ENCODE data around the gene GPR146.

GPR146 gene

GRCh38 chr7:1050956-1051690 is 6.8 kb downstream of the GPR146 start:
- Histone ChIP-seq H3K9me3 (ENCODE audit: control insufficient read depth, insufficient read depth, low read length) (no peaks in the 10 kb centered on the region), H3K9ac (ENCODE audit: low read depth, low read length) (no peak overlapping the region), H3K4me1 (ENCODE audit: insufficient read depth, low read length) (peaks cover 9% of the 10 kb centered on the region; the same call in 1 of the 2 replicates), H3K36me3 (ENCODE audit: insufficient read depth, low read length) (no peaks in the 10 kb centered on the region)

- no peak overlapping the region for H3K9ac ChIP-seq (ENCODE audit: low read depth, low read length)
- H3K9me3 ChIP-seq (ENCODE audit: control insufficient read depth, insufficient read depth, low read length) = no peaks in the 10 kb centered on the region
- H3K4me1 ChIP-seq (ENCODE audit: insufficient read depth, low read length) = peaks cover 9% of the 10 kb centered on the region; the same call in 1 of the 2 replicates
- H3K36me3 ChIP-seq (ENCODE audit: insufficient read depth, low read length) = no peaks in the 10 kb centered on the region
Measured at GRCh38 chr7:1052031-1052818, 7.9 kb downstream of the GPR146 start.

GRCh38 chr7:1053002-1053411 is 8.7 kb downstream of the GPR146 start:
- no peaks in the 10 kb centered on the region; the same call in 1 of the 2 replicates for H3K36me3 ChIP-seq (ENCODE audit: insufficient read depth, low read length)
- H3K9ac ChIP-seq (ENCODE audit: low read depth, low read length) = no peak overlapping the region
- H3K4me1 ChIP-seq (ENCODE audit: insufficient read depth, low read length) = peaks cover 9% of the 10 kb centered on the region; the same call in 1 of the 2 replicates
- H3K9me3 ChIP-seq (ENCODE audit: control insufficient read depth, insufficient read depth, low read length) = no peaks in the 10 kb centered on the region

GRCh38 chr7:1053816-1054370 is 9.5 kb downstream of the GPR146 start:
- Histone ChIP-seq H3K4me1 (ENCODE audit: insufficient read depth, low read length) (peaks cover 9% of the 10 kb centered on the region; the same call in 1 of the 2 replicates), H3K36me3 (ENCODE audit: insufficient read depth, low read length) (no peaks in the 10 kb centered on the region; the same call in 1 of the 2 replicates), H3K9me3 (ENCODE audit: control insufficient read depth, insufficient read depth, low read length) (no peaks in the 10 kb centered on the region), H3K9ac (ENCODE audit: low read depth, low read length) (no peak overlapping the region)

DNA sequence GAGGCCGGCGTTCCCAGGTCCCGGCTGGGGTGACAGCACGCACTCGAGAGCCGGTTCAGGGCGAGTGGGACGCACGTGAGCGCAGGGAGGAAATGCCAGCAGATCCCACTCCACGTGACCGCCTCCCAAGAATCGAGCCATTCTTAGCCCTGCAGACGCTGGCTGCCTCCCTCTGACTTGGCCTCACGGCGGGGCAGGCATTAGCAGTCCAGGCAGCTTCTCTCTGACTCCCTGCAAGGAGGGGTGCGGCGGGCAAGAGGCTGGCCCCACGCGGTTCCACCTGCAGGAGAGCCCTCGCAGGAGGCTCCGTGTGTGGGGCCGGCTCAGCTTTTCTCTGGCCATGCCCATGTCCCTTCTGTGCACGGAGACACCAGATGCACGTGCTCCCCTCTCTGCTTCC is 10.1 kb downstream of the GPR146 start:
- H3K9me3 ChIP-seq (ENCODE audit: control insufficient read depth, insufficient read depth, low read length) = no peaks in the 10 kb centered on the region
- H3K4me1 ChIP-seq (ENCODE audit: insufficient read depth, low read length) = peaks cover 9% of the 10 kb centered on the region; the same call in 1 of the 2 replicates
- H3K9ac ChIP-seq (ENCODE audit: low read depth, low read length) = no peak overlapping the region
- H3K36me3 ChIP-seq (ENCODE audit: insufficient read depth, low read length) = no peaks in the 10 kb centered on the region; the same call in 1 of the 2 replicates

DNA sequence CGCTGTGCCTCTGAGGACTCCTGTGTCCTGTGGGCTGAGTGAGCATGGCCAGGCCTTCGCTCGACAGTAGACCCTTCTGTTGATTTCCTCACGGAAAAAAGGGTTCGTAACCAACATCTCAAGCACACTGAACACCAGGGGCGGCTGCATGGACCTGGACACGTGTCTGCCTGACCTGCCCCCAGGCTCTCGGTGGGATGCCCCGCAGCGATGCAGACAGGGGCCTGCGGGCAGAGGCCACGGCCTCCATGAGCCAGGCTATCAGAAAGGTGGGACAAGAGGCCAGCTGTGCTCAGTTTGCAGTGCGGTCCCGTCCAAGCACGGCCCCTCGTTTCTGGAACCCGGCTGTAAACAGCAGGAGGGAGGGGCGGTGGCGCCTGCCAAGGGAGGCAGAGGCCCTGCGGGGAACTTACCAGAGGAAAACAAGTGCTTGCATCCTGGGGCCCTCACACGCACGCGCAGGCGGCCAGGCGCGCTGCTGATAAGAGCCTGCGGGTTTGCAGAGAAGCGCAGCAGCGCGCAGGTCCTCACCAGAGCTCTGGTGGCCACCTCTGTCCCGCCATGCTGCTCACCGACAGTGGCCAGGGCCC is 10.6 kb downstream of the GPR146 start:
- Histone ChIP-seq H3K9me3 (ENCODE audit: control insufficient read depth, insufficient read depth, low read length) (no peaks in the 10 kb centered on the region), H3K9ac (ENCODE audit: low read depth, low read length) (no peak overlapping the region), H3K4me1 (ENCODE audit: insufficient read depth, low read length) (peaks cover 9% of the 10 kb centered on the region; the same call in 1 of the 2 replicates), H3K36me3 (ENCODE audit: insufficient read depth, low read length) (no peaks in the 10 kb centered on the region; the same call in 1 of the 2 replicates)

- Histone ChIP-seq H3K36me3 (ENCODE audit: insufficient read depth, low read length) (no peaks in the 10 kb centered on the region; the same call in 1 of the 2 replicates), H3K9me3 (ENCODE audit: control insufficient read depth, insufficient read depth, low read length) (no peaks in the 10 kb centered on the region), H3K9ac (ENCODE audit: low read depth, low read length) (no peak overlapping the region), H3K4me1 (ENCODE audit: insufficient read depth, low read length) (peaks cover 11% of the 10 kb centered on the region; the same call in 1 of the 2 replicates)
Measured at GRCh38 chr7:1055491-1055955, 11.2 kb downstream of the GPR146 start.

DNA sequence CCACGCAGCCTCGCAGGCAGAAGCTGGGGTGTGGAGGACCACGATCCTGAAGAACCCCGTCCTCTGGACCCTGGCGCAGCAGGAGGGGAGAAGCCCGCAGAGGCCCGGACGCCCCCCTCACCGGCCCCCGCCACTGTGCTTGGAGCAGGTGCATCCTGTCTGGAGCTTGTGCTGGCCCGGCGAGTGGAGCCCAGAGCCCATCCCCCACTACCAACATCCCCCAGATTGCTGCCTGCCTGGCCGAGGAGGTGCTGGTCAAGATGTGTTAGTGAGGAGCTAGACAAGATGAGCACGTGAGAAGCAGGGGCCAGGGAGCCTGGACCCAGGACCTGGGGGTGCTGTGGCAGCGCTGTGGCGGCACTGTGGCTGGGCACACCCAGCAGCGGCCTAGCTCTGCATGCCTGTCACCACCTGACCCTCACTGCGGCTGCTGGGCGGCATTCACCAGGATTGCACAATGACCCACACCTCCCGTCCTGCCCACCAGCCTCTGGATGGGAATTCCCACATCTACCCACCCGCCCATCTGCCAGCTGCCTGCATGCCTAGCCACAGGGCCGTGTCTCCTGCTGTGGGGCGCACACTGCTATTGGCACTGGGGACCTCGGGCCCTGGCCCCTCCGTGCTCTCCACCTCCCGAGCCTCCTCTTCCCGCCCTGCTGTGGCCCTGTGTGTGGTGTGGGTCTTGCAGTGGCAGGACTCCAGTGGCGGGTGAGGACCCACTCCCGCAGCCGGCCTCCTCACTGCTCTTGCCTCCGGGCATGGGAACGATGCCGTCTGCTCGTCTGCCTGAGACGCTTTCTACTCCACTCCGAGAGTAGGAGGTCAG is 11.8 kb downstream of the GPR146 start:
- peaks cover 15% of the 10 kb centered on the region; the same call in 1 of the 2 replicates for H3K4me1 ChIP-seq (ENCODE audit: insufficient read depth, low read length)

DNA sequence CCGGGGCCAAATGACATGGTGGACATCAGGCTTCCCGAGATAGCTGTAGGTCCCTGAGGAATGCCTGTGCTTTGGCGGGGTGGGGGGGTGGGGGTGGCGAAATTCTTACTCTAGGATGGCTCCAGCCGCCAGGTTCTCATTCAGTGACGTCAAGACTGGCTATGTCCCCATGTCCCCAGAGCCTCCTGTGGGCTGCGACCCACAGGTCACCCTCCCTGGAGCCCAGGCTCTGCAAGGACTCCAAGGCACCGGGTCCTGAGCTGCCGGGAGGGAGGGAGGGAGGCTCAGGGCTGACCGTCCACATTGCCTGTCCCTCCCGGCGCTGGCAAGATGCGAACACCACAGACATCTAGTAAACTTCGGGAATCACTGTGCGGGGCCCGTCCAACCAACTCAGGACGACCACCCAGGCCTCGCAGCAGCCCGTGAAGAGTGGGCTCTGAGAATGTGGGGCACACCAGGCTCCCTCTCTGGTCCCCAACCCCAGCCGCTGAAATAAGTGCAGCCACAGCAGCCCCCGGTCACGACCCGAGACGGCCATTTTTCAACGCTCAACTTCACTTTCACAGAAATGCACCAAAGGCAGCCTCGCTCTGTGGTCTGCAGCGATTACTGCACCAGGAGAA is 12.6 kb downstream of the GPR146 start:
- no peak overlapping the region for H3K9ac ChIP-seq (ENCODE audit: low read depth, low read length)
- no peaks in the 10 kb centered on the region for H3K9me3 ChIP-seq (ENCODE audit: control insufficient read depth, insufficient read depth, low read length)
- H3K36me3 ChIP-seq (ENCODE audit: insufficient read depth, low read length) = no peaks in the 10 kb centered on the region; the same call in 1 of the 2 replicates
- peaks cover 15% of the 10 kb centered on the region; the same call in 1 of the 2 replicates for H3K4me1 ChIP-seq (ENCODE audit: insufficient read depth, low read length)

More for the DNA sequence above, 11.8 kb downstream of the GPR146 start:
- no peaks in the 10 kb centered on the region for H3K9me3 ChIP-seq (ENCODE audit: control insufficient read depth, insufficient read depth, low read length)
- no peak overlapping the region for H3K9ac ChIP-seq (ENCODE audit: low read depth, low read length)
- no peaks in the 10 kb centered on the region; the same call in 1 of the 2 replicates for H3K36me3 ChIP-seq (ENCODE audit: insufficient read depth, low read length)

- Histone ChIP-seq H3K36me3 (ENCODE audit: insufficient read depth, low read length) (no peaks in the 10 kb centered on the region; the same call in 1 of the 2 replicates), H3K9ac (ENCODE audit: low read depth, low read length) (no peak overlapping the region), H3K4me1 (ENCODE audit: insufficient read depth, low read length) (peaks cover 14% of the 10 kb centered on the region; the same call in 1 of the 2 replicates), H3K9me3 (ENCODE audit: control insufficient read depth, insufficient read depth, low read length) (no peaks in the 10 kb centered on the region)
Measured at GRCh38 chr7:1057416-1058291, 13.3 kb downstream of the GPR146 start.

- H3K9me3 ChIP-seq (ENCODE audit: control insufficient read depth, insufficient read depth, low read length) = no peaks in the 10 kb centered on the region
- H3K4me1 ChIP-seq (ENCODE audit: insufficient read depth, low read length) = peaks cover 7% of the 10 kb centered on the region; the same call in 1 of the 2 replicates
- H3K36me3 ChIP-seq (ENCODE audit: insufficient read depth, low read length) = no peaks in the 10 kb centered on the region; the same call in 1 of the 2 replicates
- no peak overlapping the region for H3K9ac ChIP-seq (ENCODE audit: low read depth, low read length)
Measured at GRCh38 chr7:1058311-1058710, 14.0 kb downstream of the GPR146 start.

DNA sequence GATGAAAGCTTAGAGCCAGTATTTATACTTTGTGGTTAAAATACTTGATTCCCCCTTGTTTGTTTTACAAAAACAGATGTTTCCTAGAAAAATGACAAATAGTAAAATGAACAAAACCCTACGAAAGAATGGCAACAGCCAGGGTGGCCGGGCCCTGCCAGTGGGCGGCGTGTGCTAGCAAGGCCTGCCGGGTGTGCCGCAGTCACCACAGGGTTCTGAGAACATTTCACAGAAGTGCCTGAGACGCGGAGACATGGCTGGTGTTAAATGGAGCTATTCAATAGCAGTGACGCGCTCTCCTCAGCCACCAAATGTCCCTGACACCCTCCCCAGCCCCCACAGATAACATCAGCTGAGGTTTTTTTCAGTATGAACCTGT is 14.5 kb downstream of the GPR146 start:
- Histone ChIP-seq H3K9me3 (ENCODE audit: control insufficient read depth, insufficient read depth, low read length) (no peaks in the 10 kb centered on the region), H3K4me1 (ENCODE audit: insufficient read depth, low read length) (peaks cover 6% of the 10 kb centered on the region; the same call in 1 of the 2 replicates), H3K36me3 (ENCODE audit: insufficient read depth, low read length) (no peaks in the 10 kb centered on the region; the same call in 1 of the 2 replicates), H3K9ac (ENCODE audit: low read depth, low read length) (no peak overlapping the region; the same call in 1 of the 2 replicates)
